Neural cell (in vitro differentiated cells): ENCODE results near the gene ASH1L. TPM values are rescaled to one million over a fixed set of nuclear protein-coding genes. Genes with fewer than 3 reads are reported as not detected.

Experiments
- H2AFZ ChIP-seq: fragments of 200-600, 300-800 bp; sonication (generic), shearing (Covaris generic); 2 replicates; pipeline ENCODE4 v1.6.0; 2014; ENCODE audit warnings: low read depth, mild to moderate bottlenecking, antibody characterized with exemption, low read length, moderate library complexity
- H3F3A ChIP-seq: fragments of 200-600 bp; shearing (Covaris generic); 2 replicates; pipeline ENCODE4 v1.6.1; 2016; ENCODE audit warnings: mild to moderate bottlenecking, moderate library complexity, mixed read lengths, antibody characterized with exemption, low read length; ENCODE audit not compliant: insufficient read depth, poor library complexity, severe bottlenecking
- H3K27ac ChIP-seq: fragments of 200-600, 300-800 bp; sonication (generic), shearing (Covaris generic); 2 replicates; pipeline ENCODE4 v1.5.1; 2014; ENCODE audit warnings: mild to moderate bottlenecking, low read length, moderate library complexity
- H3K27me3 ChIP-seq: fragments of 300-800, 200-600 bp; sonication (generic), shearing (Covaris generic); 2 replicates; pipeline ENCODE4 v1.6.0; 2014; ENCODE audit warnings: mild to moderate bottlenecking, low read depth, low read length, moderate library complexity; ENCODE audit not compliant: insufficient read depth
- H3K36me3 ChIP-seq: fragments of 300-800, 200-600 bp; sonication (generic), shearing (Covaris generic); 2 replicates; pipeline ENCODE4 v1.5.1; 2014; ENCODE audit warnings: mild to moderate bottlenecking, antibody characterized with exemption, low read length, moderate library complexity; ENCODE audit not compliant: insufficient read depth
- H3K4me2 ChIP-seq: fragments of 300-800, 200-600 bp; sonication (generic), shearing (Covaris generic); 2 replicates; pipeline ENCODE4 v1.6.0; 2014; ENCODE audit warnings: mild to moderate bottlenecking, low read length
- H3K4me3 ChIP-seq: fragments of 300-800, 200-600 bp; sonication (generic), shearing (Covaris generic); 2 replicates; pipeline ENCODE4 v1.5.1; 2014; ENCODE audit warnings: mild to moderate bottlenecking, low read length, moderate library complexity
- H3K79me2 ChIP-seq: fragments of 200-600 bp; shearing (Covaris generic); replicated peaks from 2 replicates; pipeline ENCODE4 v1.6.0; 2014; ENCODE audit warnings: mild to moderate bottlenecking, low read length, moderate library complexity; ENCODE audit not compliant: insufficient read depth
- H3K9ac ChIP-seq: fragments of 300-800, 200-600 bp; sonication (generic), shearing (Covaris generic); 2 replicates; pipeline ENCODE4 v1.6.1; 2016; ENCODE audit warnings: mild to moderate bottlenecking, low read length, mixed read lengths
- H3K9me2 ChIP-seq: fragments of 200-600 bp; shearing (Covaris generic); 2 replicates; pipeline ENCODE4 v1.6.1; 2016; ENCODE audit warnings: mild to moderate bottlenecking, low read length, mixed read lengths; ENCODE audit not compliant: insufficient read depth
- H3K9me3 ChIP-seq: fragments of 200-600, 300-800 bp; sonication (generic), shearing (Covaris generic); 2 replicates; pipeline ENCODE4 v1.6.1; 2016; ENCODE audit warnings: mild to moderate bottlenecking, mixed run types, low read length, moderate library complexity, mixed read lengths
- H4K20me1 ChIP-seq: fragments of 200-600 bp; shearing (Covaris generic); 2 replicates; pipeline ENCODE4 v1.6.1; 2016; ENCODE audit warnings: mild to moderate bottlenecking, mixed run types; ENCODE audit not compliant: insufficient read depth
- EP300 ChIP-seq: fragments of 450-650 bp; conservative IDR thresholded peaks from 2 replicates; pipeline ENCODE4 v1.6.1; 2014; ENCODE audit warnings: antibody characterized with exemption, mild to moderate bottlenecking, moderate library complexity; ENCODE audit not compliant: poor library complexity, severe bottlenecking
- EZH2 ChIP-seq: fragments of 200-600, 300-800 bp; shearing (Covaris generic), sonication (generic); IDR thresholded peaks from 2 replicates; pipeline ENCODE4 v1.6.1; 2014; ENCODE audit warnings: antibody characterized with exemption, low read length, borderline replicate concordance, mild to moderate bottlenecking; ENCODE audit not compliant: insufficient read depth, poor library complexity, severe bottlenecking
- MXI1 ChIP-seq: fragments of 450-650 bp; conservative IDR thresholded peaks from 2 replicates; pipeline ENCODE4 v1.6.1; 2014; ENCODE audit warnings: antibody characterized with exemption, mild to moderate bottlenecking; ENCODE audit not compliant: poor library complexity, severe bottlenecking
- POLR2AphosphoS5 ChIP-seq: IDR thresholded peaks from 2 replicates; pipeline ENCODE4 v1.6.1; 2012
- RAD21 ChIP-seq: fragments of 450-650 bp; conservative IDR thresholded peaks from 2 replicates; pipeline ENCODE4 v1.6.1; 2014; ENCODE audit warnings: antibody characterized with exemption, mild to moderate bottlenecking, moderate library complexity
- SMC3 ChIP-seq: fragments of 450-650 bp; conservative IDR thresholded peaks from 2 replicates; pipeline ENCODE4 v1.6.1; 2014; ENCODE audit warnings: antibody characterized with exemption, mild to moderate bottlenecking, moderate library complexity; ENCODE audit not compliant: poor library complexity
- TAF1 ChIP-seq: IDR thresholded peaks from 2 replicates; pipeline ENCODE4 v1.6.1; 2012; ENCODE audit warnings: low read depth
- polyA plus RNA-seq: library from polyadenylated mRNA; depleted of rRNA; stranded (reverse); fragments of >200 nt; gene quantifications from 2 replicates; pipeline ENCODE4 v1.2.3, GENCODE V29; 2014
- TF ChIP-seq, protein P1 (sequence below): fragments of 450-650 bp; IDR thresholded peaks from 2 replicates; pipeline ENCODE4 v1.5.1; 2014; ENCODE audit warnings: antibody characterized with exemption, mild to moderate bottlenecking, moderate library complexity; ENCODE audit not compliant: poor library complexity, severe bottlenecking
- TF ChIP-seq, protein P2 (sequence below): IDR thresholded peaks from 2 replicates; pipeline ENCODE4 v1.6.1; 2012; ENCODE audit warnings: borderline replicate concordance

ASH1L gene
- polyA plus RNA-seq, 1 donor from 2014 or later: 16.2 TPM

DNA sequence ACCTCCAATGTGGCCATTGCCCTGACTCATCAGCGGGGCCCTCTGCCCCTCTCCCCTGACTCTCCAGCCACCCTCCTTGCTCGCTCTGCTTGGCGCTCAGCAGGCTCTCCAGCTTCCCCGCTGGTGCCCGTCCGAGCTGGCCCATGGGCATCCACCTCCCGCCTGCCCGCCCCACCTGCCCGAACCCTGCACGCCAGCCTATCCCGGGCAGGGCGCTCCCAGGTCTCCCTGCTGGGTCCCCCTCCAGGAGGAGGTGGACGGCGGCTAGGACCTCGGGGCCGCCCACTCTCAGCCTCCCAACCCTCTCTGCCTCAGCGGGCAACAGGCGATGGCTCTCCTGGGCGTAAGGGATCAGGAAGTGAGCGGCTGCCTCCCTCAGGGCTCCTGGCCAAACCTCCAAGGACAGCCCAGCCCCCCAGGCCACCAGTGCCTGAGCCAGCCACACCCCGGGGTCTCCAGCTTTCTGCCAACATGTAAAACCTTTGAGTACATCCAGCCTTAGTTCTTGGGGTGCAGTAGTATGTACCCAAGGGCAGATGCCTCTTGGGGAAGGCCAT lies 274.5 kb downstream of the ASH1L start:
- H4K20me1 ChIP-seq: no peaks in the 10 kb centered on the region
- no peak overlapping the region for H2AFZ ChIP-seq
- no peaks in the 10 kb centered on the region for H3F3A ChIP-seq
- no peak overlapping the region for H3K4me3 ChIP-seq
- no peaks in the 10 kb centered on the region for H3K9me2 ChIP-seq
- TF ChIP-seq EP300 (no peak), RAD21 (no peak), TAF1 (no peak)
- TF ChIP-seq, protein P1, sequence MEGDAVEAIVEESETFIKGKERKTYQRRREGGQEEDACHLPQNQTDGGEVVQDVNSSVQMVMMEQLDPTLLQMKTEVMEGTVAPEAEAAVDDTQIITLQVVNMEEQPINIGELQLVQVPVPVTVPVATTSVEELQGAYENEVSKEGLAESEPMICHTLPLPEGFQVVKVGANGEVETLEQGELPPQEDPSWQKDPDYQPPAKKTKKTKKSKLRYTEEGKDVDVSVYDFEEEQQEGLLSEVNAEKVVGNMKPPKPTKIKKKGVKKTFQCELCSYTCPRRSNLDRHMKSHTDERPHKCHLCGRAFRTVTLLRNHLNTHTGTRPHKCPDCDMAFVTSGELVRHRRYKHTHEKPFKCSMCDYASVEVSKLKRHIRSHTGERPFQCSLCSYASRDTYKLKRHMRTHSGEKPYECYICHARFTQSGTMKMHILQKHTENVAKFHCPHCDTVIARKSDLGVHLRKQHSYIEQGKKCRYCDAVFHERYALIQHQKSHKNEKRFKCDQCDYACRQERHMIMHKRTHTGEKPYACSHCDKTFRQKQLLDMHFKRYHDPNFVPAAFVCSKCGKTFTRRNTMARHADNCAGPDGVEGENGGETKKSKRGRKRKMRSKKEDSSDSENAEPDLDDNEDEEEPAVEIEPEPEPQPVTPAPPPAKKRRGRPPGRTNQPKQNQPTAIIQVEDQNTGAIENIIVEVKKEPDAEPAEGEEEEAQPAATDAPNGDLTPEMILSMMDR: no peak
- no peak overlapping the region for H3K9ac ChIP-seq
- H3K36me3 ChIP-seq: no peaks in the 10 kb centered on the region
- no peak overlapping the region for H3K4me2 ChIP-seq
- H3K9me3 ChIP-seq: no peaks in the 10 kb centered on the region
- no peaks in the 10 kb centered on the region for H3K79me2 ChIP-seq
- H3K27me3 ChIP-seq: peaks cover under 1% of the 10 kb centered on the region
- no peak overlapping the region for H3K27ac ChIP-seq

DNA sequence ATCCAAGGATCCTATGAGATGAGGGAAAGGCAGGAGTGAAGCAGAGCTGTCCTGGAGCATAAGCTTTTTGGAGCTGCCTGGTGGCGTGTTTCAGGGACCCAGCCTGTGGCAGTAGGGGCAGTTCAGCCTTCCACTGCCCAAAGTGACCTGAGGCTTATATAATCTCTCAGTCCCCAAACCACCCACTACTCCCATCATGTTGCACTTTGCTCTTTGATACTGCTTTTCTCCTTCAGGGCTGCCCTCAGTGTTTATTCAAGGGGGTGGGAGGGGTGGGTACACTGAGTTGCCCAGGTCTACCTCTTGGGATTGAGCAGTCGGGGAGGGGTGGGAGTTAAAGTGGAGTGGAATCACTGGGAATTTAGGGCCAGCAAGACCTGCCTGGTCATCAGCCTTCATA lies 276.1 kb downstream of the ASH1L start:
- H4K20me1 ChIP-seq: no peaks in the 10 kb centered on the region
- no peak overlapping the region for H3K4me2 ChIP-seq
- H3K36me3 ChIP-seq: no peaks in the 10 kb centered on the region
- no peaks in the 10 kb centered on the region for H3F3A ChIP-seq
- H3K9ac ChIP-seq: no peak overlapping the region
- H3K9me3 ChIP-seq: no peaks in the 10 kb centered on the region
- H2AFZ ChIP-seq: no peak overlapping the region
- H3K79me2 ChIP-seq: no peaks in the 10 kb centered on the region
- TF ChIP-seq RAD21 (no peak), SMC3 (no peak), POLR2AphosphoS5 (no peak), MXI1 (no peak)
- H3K27ac ChIP-seq: no peak overlapping the region
- H3K4me3 ChIP-seq: no peak overlapping the region
- no peaks in the 10 kb centered on the region for H3K27me3 ChIP-seq
- H3K9me2 ChIP-seq: no peaks in the 10 kb centered on the region

DNA sequence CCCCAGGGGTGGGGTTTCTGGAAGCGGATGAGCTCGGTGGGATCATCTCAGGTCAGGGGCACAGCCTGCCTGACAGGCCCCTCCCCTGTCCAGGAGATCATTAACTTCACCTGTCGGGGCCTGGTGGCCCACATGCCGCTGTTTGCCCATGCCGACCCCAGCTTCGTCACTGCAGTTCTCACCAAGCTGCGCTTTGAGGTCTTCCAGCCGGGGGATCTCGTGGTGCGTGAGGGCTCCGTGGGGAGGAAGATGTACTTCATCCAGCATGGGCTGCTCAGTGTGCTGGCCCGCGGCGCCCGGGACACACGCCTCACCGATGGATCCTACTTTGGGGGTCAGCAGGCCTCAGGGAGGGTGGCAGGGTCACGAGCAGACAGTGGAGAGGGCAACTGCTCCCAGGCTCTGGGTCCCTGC lies 277.0 kb downstream of the ASH1L start:
- Histone ChIP-seq H2AFZ (no peak overlapping the region), H3K27me3 (no peaks in the 10 kb centered on the region), H3K9ac (no peak overlapping the region), H3F3A (no peaks in the 10 kb centered on the region), H3K27ac (no peak overlapping the region), H3K9me2 (no peaks in the 10 kb centered on the region), H3K4me3 (no peak overlapping the region), H3K36me3 (no peaks in the 10 kb centered on the region), H3K9me3 (no peaks in the 10 kb centered on the region), H3K4me2 (no peak overlapping the region), H3K79me2 (no peaks in the 10 kb centered on the region), H4K20me1 (no peaks in the 10 kb centered on the region)
- TF ChIP-seq TAF1: no peak
- no peak for TF ChIP-seq SMC3
- no peak for TF ChIP-seq POLR2AphosphoS5
- TF ChIP-seq, protein P2, sequence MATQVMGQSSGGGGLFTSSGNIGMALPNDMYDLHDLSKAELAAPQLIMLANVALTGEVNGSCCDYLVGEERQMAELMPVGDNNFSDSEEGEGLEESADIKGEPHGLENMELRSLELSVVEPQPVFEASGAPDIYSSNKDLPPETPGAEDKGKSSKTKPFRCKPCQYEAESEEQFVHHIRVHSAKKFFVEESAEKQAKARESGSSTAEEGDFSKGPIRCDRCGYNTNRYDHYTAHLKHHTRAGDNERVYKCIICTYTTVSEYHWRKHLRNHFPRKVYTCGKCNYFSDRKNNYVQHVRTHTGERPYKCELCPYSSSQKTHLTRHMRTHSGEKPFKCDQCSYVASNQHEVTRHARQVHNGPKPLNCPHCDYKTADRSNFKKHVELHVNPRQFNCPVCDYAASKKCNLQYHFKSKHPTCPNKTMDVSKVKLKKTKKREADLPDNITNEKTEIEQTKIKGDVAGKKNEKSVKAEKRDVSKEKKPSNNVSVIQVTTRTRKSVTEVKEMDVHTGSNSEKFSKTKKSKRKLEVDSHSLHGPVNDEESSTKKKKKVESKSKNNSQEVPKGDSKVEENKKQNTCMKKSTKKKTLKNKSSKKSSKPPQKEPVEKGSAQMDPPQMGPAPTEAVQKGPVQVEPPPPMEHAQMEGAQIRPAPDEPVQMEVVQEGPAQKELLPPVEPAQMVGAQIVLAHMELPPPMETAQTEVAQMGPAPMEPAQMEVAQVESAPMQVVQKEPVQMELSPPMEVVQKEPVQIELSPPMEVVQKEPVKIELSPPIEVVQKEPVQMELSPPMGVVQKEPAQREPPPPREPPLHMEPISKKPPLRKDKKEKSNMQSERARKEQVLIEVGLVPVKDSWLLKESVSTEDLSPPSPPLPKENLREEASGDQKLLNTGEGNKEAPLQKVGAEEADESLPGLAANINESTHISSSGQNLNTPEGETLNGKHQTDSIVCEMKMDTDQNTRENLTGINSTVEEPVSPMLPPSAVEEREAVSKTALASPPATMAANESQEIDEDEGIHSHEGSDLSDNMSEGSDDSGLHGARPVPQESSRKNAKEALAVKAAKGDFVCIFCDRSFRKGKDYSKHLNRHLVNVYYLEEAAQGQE: no peak
- TF ChIP-seq MXI1: no peak
- TF ChIP-seq RAD21: no peak
- TF ChIP-seq, protein P1: no peak
- no peak for TF ChIP-seq EP300
- no peak for TF ChIP-seq EZH2
